NCI-H226 (cell line): ENCODE results near the gene USP1.

Source experiments
- DNase-seq: peaks from one replicate; pipeline ENCODE4 v3.0.0-alpha.2; 2015

Gene USP1

DNA sequence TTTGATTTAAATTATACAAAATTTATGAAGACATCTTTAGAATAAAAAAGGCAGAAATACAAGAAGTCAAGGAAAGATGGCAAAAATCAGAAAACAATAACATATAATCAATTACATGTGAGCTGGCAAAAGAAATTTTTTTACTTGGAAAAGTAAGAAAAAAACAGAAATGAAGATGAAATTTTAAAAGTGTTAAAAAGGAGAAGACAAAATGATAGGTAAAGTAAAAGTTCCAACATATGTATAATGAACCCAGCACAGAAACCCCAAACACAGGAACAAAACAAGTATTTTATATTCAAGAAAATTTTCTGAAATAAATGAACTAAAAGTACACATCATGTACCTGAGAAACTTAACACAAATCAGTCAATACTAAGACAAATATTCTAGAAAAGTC, 63.4 kb downstream of the USP1 start:
- DNase-seq = no peak
